Astrocyte of the spinal cord (primary cell): Measurements from ENCODE around the gene CCDC34.
A peak's percentile ranks its signal among the peaks of the same experiment; 100 is the strongest.

Source experiments
- DNase-seq: peaks from one replicate; pipeline ENCODE4 v3.0.0; 2011; ENCODE audit warnings: low read depth, low spot score
- H3K4me3 ChIP-seq: 2 replicates; pipeline ENCODE4 v1.5.1; 2011; ENCODE audit warnings: low read depth, mild to moderate bottlenecking, low read length, moderate library complexity
- in situ Hi-C: cut with HindIII; loops from 2 replicates; pipeline ENCODE4 v1.10.0; 2017; ENCODE audit warnings: low sequenced_read_pairs
- TF ChIP-seq, protein P1 (sequence below): IDR thresholded peaks from 2 replicates; pipeline ENCODE4 v1.5.1; 2012; ENCODE audit warnings: low read depth, mild to moderate bottlenecking, low read length, inconsistent platforms

Gene CCDC34, protein sequence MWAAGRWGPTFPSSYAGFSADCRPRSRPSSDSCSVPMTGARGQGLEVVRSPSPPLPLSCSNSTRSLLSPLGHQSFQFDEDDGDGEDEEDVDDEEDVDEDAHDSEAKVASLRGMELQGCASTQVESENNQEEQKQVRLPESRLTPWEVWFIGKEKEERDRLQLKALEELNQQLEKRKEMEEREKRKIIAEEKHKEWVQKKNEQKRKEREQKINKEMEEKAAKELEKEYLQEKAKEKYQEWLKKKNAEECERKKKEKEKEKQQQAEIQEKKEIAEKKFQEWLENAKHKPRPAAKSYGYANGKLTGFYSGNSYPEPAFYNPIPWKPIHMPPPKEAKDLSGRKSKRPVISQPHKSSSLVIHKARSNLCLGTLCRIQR

DNA sequence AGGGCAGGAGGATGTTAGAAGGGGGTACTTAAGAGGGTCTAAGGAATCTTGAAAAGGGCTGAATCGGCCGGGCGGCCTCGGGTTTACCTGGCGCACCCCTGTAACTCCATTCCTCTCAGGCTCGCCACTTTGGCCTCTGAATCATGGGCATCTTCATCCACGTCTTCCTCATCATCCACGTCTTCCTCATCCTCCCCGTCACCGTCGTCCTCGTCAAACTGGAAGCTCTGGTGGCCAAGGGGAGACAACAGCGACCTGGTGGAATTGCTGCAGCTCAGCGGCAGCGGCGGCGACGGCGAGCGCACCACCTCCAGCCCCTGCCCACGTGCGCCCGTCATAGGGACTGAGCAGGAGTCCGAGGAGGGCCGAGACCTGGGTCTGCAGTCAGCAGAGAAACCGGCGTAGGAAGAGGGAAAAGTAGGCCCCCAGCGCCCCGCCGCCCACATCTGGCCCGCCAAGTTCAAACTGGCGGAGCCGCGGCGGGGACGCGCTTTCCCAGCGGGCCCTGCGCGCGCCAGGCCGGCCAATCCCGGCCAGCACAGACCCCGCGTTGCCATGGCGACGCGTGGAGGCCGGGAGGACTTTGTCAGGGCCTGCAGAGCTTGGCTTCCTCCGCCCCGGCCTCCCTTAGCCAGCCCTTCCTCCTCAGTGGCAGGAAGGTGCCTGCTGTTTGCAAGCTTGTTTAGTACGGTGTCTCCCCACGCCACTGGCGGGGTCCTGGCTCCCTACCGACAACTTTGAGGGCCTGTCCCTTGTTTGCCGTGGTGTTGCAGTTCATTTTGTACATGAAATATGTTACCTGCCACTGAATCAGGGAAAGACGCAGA is at the start of gene CCDC34:
TSS of gene CCDC34 (minus strand) at position 467 of the 827 bp plus-strand sequence. CDS start at position 446, 21 bp downstream.
- H3K4me3 ChIP-seq, result peak within 1 kb of the TSS; percentile 83
- TF ChIP-seq, protein P1, sequence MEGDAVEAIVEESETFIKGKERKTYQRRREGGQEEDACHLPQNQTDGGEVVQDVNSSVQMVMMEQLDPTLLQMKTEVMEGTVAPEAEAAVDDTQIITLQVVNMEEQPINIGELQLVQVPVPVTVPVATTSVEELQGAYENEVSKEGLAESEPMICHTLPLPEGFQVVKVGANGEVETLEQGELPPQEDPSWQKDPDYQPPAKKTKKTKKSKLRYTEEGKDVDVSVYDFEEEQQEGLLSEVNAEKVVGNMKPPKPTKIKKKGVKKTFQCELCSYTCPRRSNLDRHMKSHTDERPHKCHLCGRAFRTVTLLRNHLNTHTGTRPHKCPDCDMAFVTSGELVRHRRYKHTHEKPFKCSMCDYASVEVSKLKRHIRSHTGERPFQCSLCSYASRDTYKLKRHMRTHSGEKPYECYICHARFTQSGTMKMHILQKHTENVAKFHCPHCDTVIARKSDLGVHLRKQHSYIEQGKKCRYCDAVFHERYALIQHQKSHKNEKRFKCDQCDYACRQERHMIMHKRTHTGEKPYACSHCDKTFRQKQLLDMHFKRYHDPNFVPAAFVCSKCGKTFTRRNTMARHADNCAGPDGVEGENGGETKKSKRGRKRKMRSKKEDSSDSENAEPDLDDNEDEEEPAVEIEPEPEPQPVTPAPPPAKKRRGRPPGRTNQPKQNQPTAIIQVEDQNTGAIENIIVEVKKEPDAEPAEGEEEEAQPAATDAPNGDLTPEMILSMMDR, result no peak
- in situ Hi-C loops, result no loop called here
- peak; percentile 94 for DNase-seq

DNA sequence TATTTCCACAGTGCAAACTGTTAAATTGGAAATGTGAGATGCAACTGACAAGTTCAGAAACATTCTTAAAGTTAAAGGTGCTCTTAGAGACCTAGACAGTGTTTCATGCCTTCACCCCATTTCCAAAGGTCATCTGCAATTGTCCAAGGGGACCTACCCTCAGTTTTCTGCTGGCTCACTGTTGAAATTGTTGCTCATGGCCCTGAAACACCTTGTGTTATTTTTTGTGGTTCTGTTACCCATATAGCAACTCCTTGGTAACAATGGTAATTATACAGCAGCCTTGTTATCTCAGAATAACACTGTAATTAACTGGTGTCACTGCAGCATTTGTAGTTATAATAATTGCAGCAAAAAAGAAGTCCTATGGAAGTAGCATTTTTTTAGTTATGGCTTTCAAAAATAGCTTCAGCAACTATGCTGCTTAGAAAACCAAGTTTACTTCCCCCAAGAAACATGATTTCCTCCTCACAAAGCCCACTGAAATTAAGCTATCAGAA is 49.2 kb upstream of the CCDC34 start:
- TF ChIP-seq, protein P1, result no peak
- DNase-seq, result no peak
- in situ Hi-C loops, result no loop called here
- no peak overlapping the region for H3K4me3 ChIP-seq

GRCh38 chr11:27411328-27411727 is 48.3 kb upstream of the CCDC34 start:
- no peak overlapping the region for H3K4me3 ChIP-seq
- TF ChIP-seq, protein P1, result no peak
- DNase-seq, result no peak
- in situ Hi-C loops, result no loop called here

- H3K4me3 ChIP-seq, result no peak overlapping the region
- TF ChIP-seq, protein P1, result no peak
- no peak for DNase-seq
- in situ Hi-C loops, result no loop called here
Observed at GRCh38 chr11:27410272-27410671, 47.3 kb upstream of the CCDC34 start.

- no peak for DNase-seq
- H3K4me3 ChIP-seq, result no peak overlapping the region
- in situ Hi-C loops, result no loop called here
- TF ChIP-seq, protein P1, result no peak
Observed at GRCh38 chr11:27409742-27410141, 46.7 kb upstream of the CCDC34 start.

GRCh38 chr11:27409049-27409448 is 46.0 kb upstream of the CCDC34 start:
- TF ChIP-seq, protein P1, result no peak
- no peak for DNase-seq
- H3K4me3 ChIP-seq, result no peak overlapping the region
- in situ Hi-C loops, result no loop called here
